Vagina (tissue), 2 donors: Measurements from ENCODE around the gene CORIN.

Experiments
- POLR2A ChIP-seq, 2 donors: fragments of 450-650 bp; IDR thresholded peaks; one replicate each; pipeline ENCODE4 v1.6.1; 2017; ENCODE audit warnings: antibody characterized with exemption in 2 of 2, mild to moderate bottlenecking in 2 of 2, moderate library complexity in 2 of 2
- TF ChIP-seq, protein P1 (sequence below), 3 experiments: fragments of 450-650 bp in 2 of 3; fragments of 200-600 bp in 1 of 3; sonication (generic) in 1 of 3; IDR thresholded peaks; one replicate each; pipeline ENCODE4 v1.5.1; 2017 to 2019; ENCODE audit warnings: antibody characterized with exemption in 3 of 3, mild to moderate bottlenecking in 2 of 3, moderate library complexity in 2 of 3

DNA sequence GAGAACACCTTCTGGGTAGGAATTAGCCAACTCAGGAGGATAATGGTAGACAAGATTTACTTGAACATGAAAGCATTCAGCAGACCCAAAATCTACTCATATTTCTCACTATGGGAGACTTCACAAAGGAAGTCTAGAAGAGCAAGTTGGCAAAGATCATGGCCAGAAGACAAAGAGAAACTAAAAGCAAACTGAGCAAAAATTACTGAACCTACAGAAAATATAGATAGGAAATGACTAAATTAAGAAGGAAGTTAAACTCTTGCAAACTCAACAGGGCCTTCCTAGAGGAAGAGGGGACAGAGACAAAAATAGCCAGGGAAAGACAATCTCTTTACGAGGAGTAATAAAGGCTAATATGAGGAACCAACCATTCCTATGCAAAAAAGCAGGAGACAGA, 18.7 kb downstream of the CORIN start:
- TF ChIP-seq, protein P1, sequence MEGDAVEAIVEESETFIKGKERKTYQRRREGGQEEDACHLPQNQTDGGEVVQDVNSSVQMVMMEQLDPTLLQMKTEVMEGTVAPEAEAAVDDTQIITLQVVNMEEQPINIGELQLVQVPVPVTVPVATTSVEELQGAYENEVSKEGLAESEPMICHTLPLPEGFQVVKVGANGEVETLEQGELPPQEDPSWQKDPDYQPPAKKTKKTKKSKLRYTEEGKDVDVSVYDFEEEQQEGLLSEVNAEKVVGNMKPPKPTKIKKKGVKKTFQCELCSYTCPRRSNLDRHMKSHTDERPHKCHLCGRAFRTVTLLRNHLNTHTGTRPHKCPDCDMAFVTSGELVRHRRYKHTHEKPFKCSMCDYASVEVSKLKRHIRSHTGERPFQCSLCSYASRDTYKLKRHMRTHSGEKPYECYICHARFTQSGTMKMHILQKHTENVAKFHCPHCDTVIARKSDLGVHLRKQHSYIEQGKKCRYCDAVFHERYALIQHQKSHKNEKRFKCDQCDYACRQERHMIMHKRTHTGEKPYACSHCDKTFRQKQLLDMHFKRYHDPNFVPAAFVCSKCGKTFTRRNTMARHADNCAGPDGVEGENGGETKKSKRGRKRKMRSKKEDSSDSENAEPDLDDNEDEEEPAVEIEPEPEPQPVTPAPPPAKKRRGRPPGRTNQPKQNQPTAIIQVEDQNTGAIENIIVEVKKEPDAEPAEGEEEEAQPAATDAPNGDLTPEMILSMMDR (IDR thresholded peaks at IDR 0.05) = no peak
- TF ChIP-seq POLR2A (IDR thresholded peaks at IDR 0.05) = no peak
